ENCODE measurements around the gene ACCS. TPM values are rescaled to one million over a fixed set of nuclear protein-coding genes. Genes with fewer than 3 reads are reported as not detected.

ACCS gene
- polyA plus RNA-seq, 4 donors: 7.0 to 62.6 (median 30.8) TPM

- FAIRE-seq: no peak
- no peak for DNase-seq
- Histone ChIP-seq H3K27me3 (ENCODE audit: control insufficient read depth in 3 of 3, insufficient read depth in 3 of 3, low read length in 3 of 3) (peaks cover 0 to 10% (median 0%) of the 10 kb centered on the region in 3 donors), H3K36me3 (ENCODE audit: control insufficient read depth in 3 of 3, insufficient read depth in 2 of 3, low read depth in 1 of 3, low read length in 3 of 3) (no peaks in the 10 kb centered on the region), H3K4me3 (ENCODE audit: low read depth in 1 of 3, low read length in 3 of 3) (no peak overlapping the region), H3K9me3 (ENCODE audit: control insufficient read depth in 2 of 2, insufficient read depth in 1 of 2, low read depth in 1 of 2, low read length in 1 of 2) (no peaks in the 10 kb centered on the region), H3K4me1 (ENCODE audit: control insufficient read depth in 3 of 3, insufficient read depth in 2 of 3, low read depth in 1 of 3, low read length in 2 of 3) (peaks cover 0 to 2% (median 0%) of the 10 kb centered on the region in 3 donors), H3K27ac (ENCODE audit: low read depth in 1 of 3, low read length in 2 of 3) (no peak overlapping the region)
- WGBS, 3 donors: 95 to 100% (median 97%) methylated on average over 1 of the region's 1 CpG
Measured at GRCh38 chr11:44028401-44028800, 37.7 kb upstream of the ACCS start.

DNA sequence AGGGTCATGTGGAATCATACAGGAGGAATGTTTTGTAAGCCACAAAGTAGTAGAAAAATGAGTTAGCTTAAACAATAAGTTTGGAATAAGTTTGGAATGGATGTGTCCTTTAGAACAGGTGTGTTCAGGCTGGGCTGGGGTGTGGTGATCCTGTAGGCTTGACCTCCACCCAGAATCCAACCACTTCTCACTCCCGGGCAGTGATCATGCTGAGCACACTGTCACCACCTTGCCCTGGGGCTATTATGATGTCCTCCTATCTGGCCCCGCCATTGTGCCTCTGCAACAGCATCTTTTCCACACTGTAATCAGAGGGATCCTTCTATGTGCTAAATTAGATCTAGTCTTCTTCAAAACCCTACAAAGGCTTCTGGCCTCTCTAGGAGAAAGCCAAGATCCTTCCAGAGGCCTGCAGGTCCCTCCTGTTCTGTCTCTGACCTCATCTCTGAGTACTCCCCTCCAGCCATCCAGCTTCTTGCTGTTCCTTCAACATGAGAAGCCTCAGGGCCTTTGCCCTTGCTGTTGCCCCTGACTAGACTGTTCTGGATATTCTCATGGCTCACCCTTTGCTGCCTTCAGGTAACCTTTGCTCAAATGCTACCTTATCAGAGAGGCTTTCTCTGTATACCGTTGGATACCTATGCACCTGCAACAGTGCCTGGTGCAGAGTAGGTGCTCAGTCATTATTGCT, 37.1 kb upstream of the ACCS start:
- H3K27me3 ChIP-seq (ENCODE audit: control insufficient read depth in 3 of 3, insufficient read depth in 3 of 3, low read length in 3 of 3): peaks cover 0 to 10% (median 0%) of the 10 kb centered on the region in 3 donors
- no peak overlapping the region for H3K27ac ChIP-seq (ENCODE audit: low read depth in 1 of 3, low read length in 2 of 3)
- peaks cover 0 to 2% (median 0%) of the 10 kb centered on the region in 3 donors for H3K4me1 ChIP-seq (ENCODE audit: control insufficient read depth in 3 of 3, insufficient read depth in 2 of 3, low read depth in 1 of 3, low read length in 2 of 3)
- H3K4me3 ChIP-seq (ENCODE audit: low read depth in 1 of 3, low read length in 3 of 3): no peak overlapping the region
- no peaks in the 10 kb centered on the region for H3K36me3 ChIP-seq (ENCODE audit: control insufficient read depth in 3 of 3, insufficient read depth in 2 of 3, low read depth in 1 of 3, low read length in 3 of 3)
- WGBS, 3 donors: 70 to 86% (median 73%) methylated on average over 3 of the region's 3 CpGs
- FAIRE-seq (no peak), DNase-seq (no peak)
- no peaks in the 10 kb centered on the region for H3K9me3 ChIP-seq (ENCODE audit: control insufficient read depth in 2 of 2, insufficient read depth in 1 of 2, low read depth in 1 of 2, low read length in 1 of 2)

GRCh38 chr11:44029507-44029845, 36.6 kb upstream of the ACCS start:
- FAIRE-seq (no peak), DNase-seq (no peak)
- Histone ChIP-seq H3K36me3 (ENCODE audit: control insufficient read depth in 3 of 3, insufficient read depth in 2 of 3, low read depth in 1 of 3, low read length in 3 of 3) (no peaks in the 10 kb centered on the region), H3K27ac (ENCODE audit: low read depth in 1 of 3, low read length in 2 of 3) (peak overlapping the region in 1 of 3 donors; percentile 19), H3K4me3 (ENCODE audit: low read depth in 1 of 3, low read length in 3 of 3) (no peak overlapping the region), H3K4me1 (ENCODE audit: control insufficient read depth in 3 of 3, insufficient read depth in 2 of 3, low read depth in 1 of 3, low read length in 2 of 3) (peaks cover 0 to 2% (median 0%) of the 10 kb centered on the region in 3 donors), H3K27me3 (ENCODE audit: control insufficient read depth in 3 of 3, insufficient read depth in 3 of 3, low read length in 3 of 3) (peaks cover 0 to 10% (median 0%) of the 10 kb centered on the region in 3 donors), H3K9me3 (ENCODE audit: control insufficient read depth in 2 of 2, insufficient read depth in 1 of 2, low read depth in 1 of 2, low read length in 1 of 2) (no peaks in the 10 kb centered on the region)
- 84 to 92% (median 89%) methylated on average over 1 of the region's 1 CpG for WGBS, 3 donors

- 38 to 54% (median 41%) methylated on average over 5 of the region's 5 CpGs for WGBS, 3 donors
- H3K27me3 ChIP-seq (ENCODE audit: control insufficient read depth in 3 of 3, insufficient read depth in 3 of 3, low read length in 3 of 3): peaks cover 0 to 10% (median 0%) of the 10 kb centered on the region in 3 donors
- peaks cover 0 to 2% (median 0%) of the 10 kb centered on the region in 3 donors for H3K4me1 ChIP-seq (ENCODE audit: control insufficient read depth in 3 of 3, insufficient read depth in 2 of 3, low read depth in 1 of 3, low read length in 2 of 3)
- DNase-seq: peak in 1 of 2 donors; percentile 25
- H3K27ac ChIP-seq (ENCODE audit: low read depth in 1 of 3, low read length in 2 of 3): peak overlapping the region in 2 of 3 donors; percentile 75 to 80
- no peak for FAIRE-seq
- no peaks in the 10 kb centered on the region for H3K36me3 ChIP-seq (ENCODE audit: control insufficient read depth in 3 of 3, insufficient read depth in 2 of 3, low read depth in 1 of 3, low read length in 3 of 3)
- H3K4me3 ChIP-seq (ENCODE audit: low read depth in 1 of 3, low read length in 3 of 3): no peak overlapping the region
- no peaks in the 10 kb centered on the region for H3K9me3 ChIP-seq (ENCODE audit: control insufficient read depth in 2 of 2, insufficient read depth in 1 of 2, low read depth in 1 of 2, low read length in 1 of 2)
Measured at GRCh38 chr11:44029977-44030911, 35.8 kb upstream of the ACCS start.

- no peaks in the 10 kb centered on the region for H3K36me3 ChIP-seq (ENCODE audit: control insufficient read depth in 3 of 3, insufficient read depth in 2 of 3, low read depth in 1 of 3, low read length in 3 of 3)
- no peaks in the 10 kb centered on the region for H3K9me3 ChIP-seq (ENCODE audit: control insufficient read depth in 2 of 2, insufficient read depth in 1 of 2, low read depth in 1 of 2, low read length in 1 of 2)
- H3K4me1 ChIP-seq (ENCODE audit: control insufficient read depth in 3 of 3, insufficient read depth in 2 of 3, low read depth in 1 of 3, low read length in 2 of 3): peaks cover 0 to 2% (median 0%) of the 10 kb centered on the region in 3 donors
- H3K27ac ChIP-seq (ENCODE audit: low read depth in 1 of 3, low read length in 2 of 3): peak overlapping the region in 2 of 3 donors; percentile 75 to 77
- no peak for DNase-seq
- H3K4me3 ChIP-seq (ENCODE audit: low read depth in 1 of 3, low read length in 3 of 3): no peak overlapping the region
- 65 to 72% (median 68%) methylated on average over 5 of the region's 5 CpGs for WGBS, 3 donors
- no peak for FAIRE-seq
- peaks cover 0 to 10% (median 0%) of the 10 kb centered on the region in 3 donors for H3K27me3 ChIP-seq (ENCODE audit: control insufficient read depth in 3 of 3, insufficient read depth in 3 of 3, low read length in 3 of 3)
Measured at GRCh38 chr11:44030996-44031395, 35.1 kb upstream of the ACCS start.

DNA sequence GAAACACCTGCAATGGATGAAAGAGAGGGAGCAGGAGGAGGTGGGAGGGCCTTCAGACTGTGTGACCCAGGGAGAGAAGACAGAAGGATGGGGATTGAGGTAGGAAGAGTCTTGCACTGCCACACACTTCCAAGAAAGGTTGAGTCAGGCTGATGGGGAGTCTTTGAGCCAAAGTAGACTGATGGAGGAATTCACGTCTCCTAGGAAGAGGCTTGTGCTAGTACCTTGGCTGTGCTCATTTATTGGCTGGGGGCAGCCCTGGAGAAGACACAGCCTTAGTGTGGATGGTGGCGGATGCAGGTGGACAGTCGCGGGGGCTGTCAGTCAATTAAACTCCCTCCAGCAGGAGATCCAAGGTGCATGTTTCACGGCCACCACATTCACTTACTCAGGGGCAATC, 34.5 kb upstream of the ACCS start:
- DNase-seq (no peak), FAIRE-seq (no peak)
- peaks cover 0 to 2% (median 0%) of the 10 kb centered on the region in 3 donors for H3K4me1 ChIP-seq (ENCODE audit: control insufficient read depth in 3 of 3, insufficient read depth in 2 of 3, low read depth in 1 of 3, low read length in 2 of 3)
- H3K27ac ChIP-seq (ENCODE audit: low read depth in 1 of 3, low read length in 2 of 3): peak overlapping the region in 2 of 3 donors; percentile 75 to 77
- 84 to 85% (median 85%) methylated on average over 5 of the region's 5 CpGs for whole genome bisulfite sequencing, 3 donors
- peaks cover 0 to 10% (median 0%) of the 10 kb centered on the region in 3 donors for H3K27me3 ChIP-seq (ENCODE audit: control insufficient read depth in 3 of 3, insufficient read depth in 3 of 3, low read length in 3 of 3)
- H3K36me3 ChIP-seq (ENCODE audit: control insufficient read depth in 3 of 3, insufficient read depth in 2 of 3, low read depth in 1 of 3, low read length in 3 of 3): no peaks in the 10 kb centered on the region
- H3K4me3 ChIP-seq (ENCODE audit: low read depth in 1 of 3, low read length in 3 of 3): no peak overlapping the region
- no peaks in the 10 kb centered on the region for H3K9me3 ChIP-seq (ENCODE audit: control insufficient read depth in 2 of 2, insufficient read depth in 1 of 2, low read depth in 1 of 2, low read length in 1 of 2)

- DNase-seq (no peak), FAIRE-seq (no peak)
- WGBS, 3 donors: 64 to 78% (median 75%) methylated on average over 15 of the region's 15 CpGs
- Histone ChIP-seq H3K9me3 (ENCODE audit: control insufficient read depth in 2 of 2, insufficient read depth in 1 of 2, low read depth in 1 of 2, low read length in 1 of 2) (no peaks in the 10 kb centered on the region), H3K27ac (ENCODE audit: low read depth in 1 of 3, low read length in 2 of 3) (peak overlapping the region in 1 of 3 donors; percentile 42), H3K36me3 (ENCODE audit: control insufficient read depth in 3 of 3, insufficient read depth in 2 of 3, low read depth in 1 of 3, low read length in 3 of 3) (no peaks in the 10 kb centered on the region), H3K27me3 (ENCODE audit: control insufficient read depth in 3 of 3, insufficient read depth in 3 of 3, low read length in 3 of 3) (peaks cover 0 to 10% (median 0%) of the 10 kb centered on the region in 3 donors), H3K4me3 (ENCODE audit: low read depth in 1 of 3, low read length in 3 of 3) (no peak overlapping the region), H3K4me1 (ENCODE audit: control insufficient read depth in 3 of 3, insufficient read depth in 2 of 3, low read depth in 1 of 3, low read length in 2 of 3) (peaks cover 0 to 6% (median 0%) of the 10 kb centered on the region in 3 donors)
Measured at GRCh38 chr11:44032299-44033085, 33.6 kb upstream of the ACCS start.

DNA sequence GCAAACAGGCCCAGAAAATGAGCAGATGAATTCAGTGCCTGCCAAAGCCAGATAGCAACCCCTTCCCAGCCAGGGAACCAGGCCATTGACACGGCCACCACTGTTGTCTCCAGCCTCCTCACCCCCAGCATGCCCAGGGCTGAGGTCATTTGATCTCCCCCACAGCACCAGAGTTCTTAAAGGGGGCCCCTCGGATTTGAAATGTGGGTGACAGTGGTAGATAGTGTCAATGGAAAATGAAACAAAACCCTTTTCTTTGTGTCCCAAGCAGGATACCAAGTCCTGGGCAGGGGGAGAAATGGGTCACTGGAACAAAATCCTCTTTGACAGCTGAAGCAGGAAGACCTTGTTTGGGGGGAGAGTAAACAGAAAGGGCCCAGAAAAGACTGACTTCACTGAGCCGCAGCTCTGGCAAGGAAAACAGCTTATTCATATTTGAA, 32.6 kb upstream of the ACCS start:
- peak overlapping the region in 1 of 3 donors; percentile 42 for H3K27ac ChIP-seq (ENCODE audit: low read depth in 1 of 3, low read length in 2 of 3)
- FAIRE-seq (no peak), DNase-seq (no peak)

More for the DNA sequence above, 32.6 kb upstream of the ACCS start:
- Histone ChIP-seq H3K4me3 (ENCODE audit: low read depth in 1 of 3, low read length in 3 of 3) (no peak overlapping the region), H3K9me3 (ENCODE audit: control insufficient read depth in 2 of 2, insufficient read depth in 1 of 2, low read depth in 1 of 2, low read length in 1 of 2) (no peaks in the 10 kb centered on the region), H3K27me3 (ENCODE audit: control insufficient read depth in 3 of 3, insufficient read depth in 3 of 3, low read length in 3 of 3) (peaks cover 0 to 10% (median 0%) of the 10 kb centered on the region in 3 donors), H3K4me1 (ENCODE audit: control insufficient read depth in 3 of 3, insufficient read depth in 2 of 3, low read depth in 1 of 3, low read length in 2 of 3) (peaks cover 0 to 6% (median 0%) of the 10 kb centered on the region in 3 donors), H3K36me3 (ENCODE audit: control insufficient read depth in 3 of 3, insufficient read depth in 2 of 3, low read depth in 1 of 3, low read length in 3 of 3) (no peaks in the 10 kb centered on the region)
- 32 to 43% (median 42%) methylated on average over 3 of the region's 3 CpGs for WGBS, 3 donors
